Transverse colon (tissue), 3 donors: ENCODE measurements around the gene RASL10B.

Experiments used
- POLR2A ChIP-seq: fragments of 450-650 bp; IDR thresholded peaks from one replicate; pipeline ENCODE4 v1.6.1; 2016; ENCODE audit warnings: antibody characterized with exemption, mild to moderate bottlenecking, moderate library complexity
- POLR2AphosphoS5 ChIP-seq, 3 donors: sonication (generic); formaldehyde crosslinking; IDR thresholded peaks; one replicate each; pipeline ENCODE4 v1.6.1; 2016; ENCODE audit warnings: antibody characterized with exemption in 3 of 3

GRCh38 chr17:35742496-35742895 is 11.1 kb downstream of the RASL10B start:
- TF ChIP-seq POLR2A (no peak), POLR2AphosphoS5 (IDR thresholded peaks at IDR 0.05) (no peak)
